Left ventricle myocardium superior (tissue), 1 donor: Measurements from ENCODE around the gene ZNF366. TPM values are rescaled to one million over a fixed set of nuclear protein-coding genes. Genes with fewer than 3 reads are reported as not detected.
"Not testable (repeated sequence)": the region's sequence is repeated elsewhere in the genome, so short reads cannot be mapped to it uniquely, and the experiment has no call there.

Experiments
- ATAC-seq: fragments of 200-7000 bp; cut with Tn5 transposase; one replicate; pipeline ENCODE4 v1.9.1; 2020; ENCODE audit warnings: mild to moderate bottlenecking, moderate library complexity
- DNase-seq: peaks from one replicate; pipeline ENCODE4 v3.0.0-alpha.2; 2020
- intact Hi-C: fragments of 100-400 bp; cut with micrococcal nuclease; formaldehyde crosslinking; loops from one replicate; pipeline ENCODE4 v1.11.0; 2022
- total RNA-seq: library from RNA; stranded (reverse); fragmentation: NEBNext Ultra II Directional; extraction: Animal tissue kit (Norgen Biotek cat#: 25700); gene quantifications from one replicate; pipeline ENCODE4 v1.2.1, GENCODE V29; 2021
- donor health status: DM: no; HTN: yes; CAD: no; lungs with severe emphysema.

Gene ZNF366
- total RNA-seq, 1 donor from 2014 or later, result 8.9 TPM

DNA sequence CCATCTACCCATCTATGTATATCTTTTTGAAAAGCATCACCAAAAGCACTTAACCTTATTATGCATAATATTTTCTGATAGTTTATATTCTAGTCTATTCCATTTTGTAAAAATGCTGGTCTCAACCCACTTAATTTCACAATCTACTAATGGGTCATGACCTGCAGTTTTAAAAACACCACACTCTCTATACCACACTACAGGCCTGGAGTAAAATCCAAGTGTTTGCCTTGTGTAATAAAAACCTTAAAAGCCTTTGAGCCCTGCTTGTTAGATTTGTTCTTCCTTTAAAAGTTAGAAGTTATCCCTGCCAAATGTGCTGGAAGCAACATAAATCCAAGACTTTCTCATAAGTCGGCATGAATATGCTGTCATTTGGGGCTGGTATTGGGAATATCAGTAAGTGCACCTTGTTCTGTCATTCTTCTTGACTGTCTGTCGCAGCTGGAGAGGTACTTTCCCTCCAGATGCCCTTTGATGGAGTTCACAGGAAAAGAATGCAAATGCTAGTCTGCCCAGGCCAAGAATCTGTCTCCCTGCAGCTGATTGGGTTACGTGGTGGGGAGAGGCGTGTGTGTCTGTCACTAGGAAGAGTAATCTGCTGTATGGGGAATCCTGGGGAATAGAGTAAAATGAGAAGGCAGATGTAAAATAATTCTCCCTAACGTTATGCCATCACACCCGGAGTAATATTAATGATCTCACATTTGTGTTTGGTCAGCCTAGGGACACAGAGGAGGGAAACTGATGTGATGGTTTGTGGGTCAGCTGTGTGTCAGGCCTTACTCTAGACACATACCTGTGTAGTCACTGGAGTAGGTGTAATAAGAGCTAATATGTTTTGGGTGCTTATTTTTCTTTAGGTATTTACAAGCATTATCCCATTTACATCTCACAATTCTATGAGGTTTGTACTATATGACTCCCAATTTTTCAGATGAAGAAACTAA is 79.4 kb downstream of the ZNF366 start:
- intact Hi-C loops, result no loop called here
- peak; percentile 39 for DNase-seq
- peak; percentile 93 for ATAC-seq

DNA sequence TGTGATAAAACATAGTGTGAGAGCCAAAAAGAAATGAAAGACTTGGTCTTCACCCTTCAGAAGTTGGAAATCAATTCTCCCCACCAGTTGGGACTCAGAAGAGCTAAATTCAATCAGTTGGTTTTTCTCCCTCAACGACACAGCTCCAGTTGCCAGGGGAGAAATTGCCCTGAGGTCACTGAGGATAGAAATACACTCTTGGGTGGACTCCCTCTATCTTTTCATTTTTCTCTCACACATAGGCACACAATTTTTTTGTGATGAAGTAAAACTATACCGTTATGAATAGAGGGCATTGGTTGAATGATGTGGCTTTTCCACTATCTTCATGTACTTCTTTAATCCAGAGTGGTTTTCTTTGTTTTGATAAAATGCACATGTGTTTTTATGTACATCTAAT is 80.2 kb downstream of the ZNF366 start:
- DNase-seq (no peak), ATAC-seq (peak; percentile 32)
- intact Hi-C loops, result no loop called here

DNA sequence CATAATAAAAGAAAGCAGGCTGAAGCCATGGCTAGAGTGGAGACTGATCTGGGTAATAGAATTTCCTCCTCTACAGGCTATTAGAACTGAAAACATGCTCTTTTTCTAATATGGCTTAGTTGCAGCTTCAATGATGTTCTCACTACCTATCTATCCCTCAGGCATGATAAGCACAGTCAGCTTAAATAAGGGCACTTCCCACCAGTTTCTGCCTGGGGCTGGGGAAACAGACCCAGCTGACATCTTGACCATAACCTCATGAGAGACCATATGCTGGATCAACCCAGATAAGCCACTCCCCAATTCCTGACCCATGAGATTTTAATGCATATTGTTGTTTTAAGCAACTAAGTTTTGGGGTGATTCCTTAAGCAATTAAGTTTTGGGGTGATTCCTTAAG is 81.2 kb downstream of the ZNF366 start:
- no peak for DNase-seq
- intact Hi-C loops, result no loop called here
- no peak for ATAC-seq

DNA sequence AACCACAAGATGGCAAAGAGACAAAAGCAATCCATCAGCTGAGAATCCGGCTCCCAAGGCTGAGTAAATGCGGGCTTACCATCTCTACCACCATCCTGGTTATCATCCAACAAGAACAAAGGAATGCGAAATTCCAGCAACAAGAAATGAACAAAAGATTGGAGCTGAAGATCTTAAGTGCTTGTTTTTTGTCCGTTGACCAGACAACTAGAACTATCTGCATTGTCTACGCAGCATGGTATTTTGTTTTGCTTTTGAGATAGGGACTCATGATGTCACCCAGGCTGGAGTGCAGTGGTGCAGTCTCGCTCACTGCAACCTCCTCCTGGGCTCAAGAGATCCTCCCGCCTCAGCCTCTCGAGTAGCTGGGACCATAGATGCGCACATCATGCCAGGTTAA is 88.9 kb downstream of the ZNF366 start:
- intact Hi-C loops, result no loop called here
- ATAC-seq (no peak), DNase-seq (no peak)

DNA sequence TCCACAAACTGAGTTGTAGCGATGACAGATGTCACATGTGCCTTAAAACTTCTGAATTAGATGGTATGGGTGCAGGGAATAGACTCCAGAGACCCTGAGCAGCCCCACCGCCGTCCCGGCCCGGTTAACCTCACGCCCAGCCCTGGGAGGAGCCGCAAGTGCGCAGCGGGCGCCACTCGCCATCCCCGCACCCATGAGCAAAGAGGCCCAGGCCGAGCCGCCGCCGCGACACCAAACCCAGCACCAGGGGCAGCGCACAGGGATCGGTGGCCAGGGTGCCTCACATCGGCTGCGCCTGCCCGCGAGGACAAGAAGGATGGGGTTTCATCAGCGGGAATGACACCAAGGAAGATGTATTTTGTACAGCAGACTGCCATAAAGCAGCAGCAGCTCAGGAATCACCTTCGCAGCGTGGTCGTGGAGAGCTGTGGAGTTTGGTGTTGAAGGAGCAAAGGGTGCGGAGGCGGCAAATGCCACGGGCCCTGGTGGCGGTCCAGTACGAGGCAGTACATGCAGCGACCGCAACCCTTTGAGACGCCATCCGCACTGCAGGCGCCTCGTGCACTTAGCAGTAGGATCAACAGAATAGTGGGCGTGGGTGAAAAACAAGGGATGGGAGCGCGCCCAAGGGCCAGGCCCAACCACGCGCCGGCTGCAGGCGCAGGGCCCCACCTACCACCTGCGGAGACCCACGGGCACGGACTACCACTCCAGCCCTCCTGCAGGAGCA is 89.7 kb downstream of the ZNF366 start:
- DNase-seq, result no peak
- ATAC-seq, result no peak
- intact Hi-C loops, result no loop called here

DNA sequence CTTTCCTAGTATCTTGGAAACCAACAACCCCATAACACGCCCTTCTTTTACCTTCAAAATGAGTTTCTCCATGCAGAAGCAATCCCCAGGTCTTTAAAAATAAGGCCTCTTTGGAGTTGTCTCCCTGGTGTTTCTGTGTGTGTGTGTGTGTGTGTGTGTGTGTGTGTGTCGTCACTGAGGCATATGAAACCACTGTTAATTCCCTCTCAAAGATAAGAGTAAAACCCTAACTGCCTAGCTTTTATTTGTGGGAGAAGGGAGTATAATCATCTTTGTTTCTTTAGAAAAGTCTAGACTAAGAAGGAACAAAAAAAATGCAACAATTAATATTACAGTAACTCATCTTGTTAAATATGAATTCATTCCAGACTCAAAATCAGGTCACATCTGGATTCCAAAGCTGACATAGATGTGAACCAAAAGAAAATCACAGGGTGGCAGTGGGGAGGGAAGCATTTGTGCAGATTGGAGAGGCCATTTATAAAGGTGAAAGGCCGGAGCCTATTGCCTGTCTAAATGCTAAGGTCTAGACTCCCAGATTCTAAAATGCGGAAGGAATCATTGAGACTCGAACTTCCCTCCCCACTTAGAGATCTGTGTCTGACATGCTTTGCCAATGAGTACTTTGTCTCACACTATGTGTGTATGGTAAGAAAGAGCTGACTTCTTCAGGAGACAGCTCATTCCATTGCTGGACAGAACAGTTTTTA is 91.4 kb downstream of the ZNF366 start:
- DNase-seq (no peak), ATAC-seq (no peak)
- intact Hi-C loops, result no loop called here

DNA sequence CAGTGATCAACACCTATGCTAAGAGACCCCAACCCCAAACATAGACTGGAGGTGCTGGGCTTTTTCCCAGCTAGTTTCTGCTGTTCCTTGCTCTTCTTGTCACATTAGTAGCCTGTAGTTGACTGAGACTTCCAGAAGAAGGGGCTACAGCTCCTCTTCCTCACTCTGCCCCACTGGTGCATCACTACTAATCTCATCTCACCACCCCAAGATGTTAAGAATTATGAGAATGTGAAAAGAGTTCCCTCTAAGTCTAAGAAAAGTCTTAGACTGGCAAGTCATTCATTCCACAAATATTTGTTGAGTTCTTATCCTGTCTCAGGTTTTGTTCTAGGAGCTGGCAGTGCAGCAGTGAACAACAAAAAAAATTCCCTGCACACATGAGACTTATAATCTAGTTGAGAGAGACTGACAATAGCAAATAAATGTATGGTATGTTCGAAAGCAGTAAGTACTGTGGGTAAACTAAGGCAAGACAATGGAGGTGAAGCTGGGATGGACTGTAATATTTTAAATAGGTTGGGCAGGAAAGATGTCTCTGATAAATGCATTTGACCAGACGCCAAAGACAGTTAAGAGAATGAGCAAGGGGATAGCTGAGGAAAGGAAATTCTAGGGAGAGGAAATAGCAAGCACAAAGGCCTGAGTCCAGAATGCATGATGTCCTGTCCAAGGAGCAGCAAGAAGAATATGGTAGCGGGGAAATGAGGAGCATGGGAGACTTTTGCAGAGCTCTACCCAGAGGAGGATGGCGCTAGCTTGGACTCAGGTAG is 94.7 kb downstream of the ZNF366 start:
- DNase-seq (no peak), ATAC-seq (no peak)
- intact Hi-C loops, result no loop called here

DNA sequence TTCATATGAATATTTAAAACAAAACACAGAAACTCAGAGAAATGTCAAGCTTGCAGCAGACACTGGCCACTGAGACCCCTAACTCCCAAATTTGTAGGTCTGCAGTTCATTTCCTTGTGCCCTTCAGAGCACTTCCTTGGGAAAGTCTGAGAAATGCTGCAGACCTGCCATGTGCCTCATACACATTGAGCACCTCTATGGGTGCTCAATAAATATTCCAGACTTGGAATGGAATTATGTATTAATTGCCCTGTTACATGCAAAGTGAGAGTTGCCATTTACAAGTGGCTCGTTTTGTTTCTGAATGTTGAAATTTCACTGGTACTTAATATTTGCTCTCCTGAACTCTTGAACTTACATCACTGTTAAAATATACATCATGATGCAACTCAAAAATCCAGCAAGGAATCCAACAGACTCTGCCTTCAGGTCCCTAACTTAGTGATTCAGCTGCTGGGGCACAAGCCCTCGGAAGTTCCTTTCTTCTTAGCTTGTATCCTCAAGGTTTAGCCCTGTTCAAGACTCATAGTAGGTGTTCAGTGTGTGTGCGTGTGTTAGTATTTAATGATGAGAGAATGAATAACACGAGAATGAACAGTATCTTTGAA is 96.4 kb downstream of the ZNF366 start:
- no peak for ATAC-seq
- intact Hi-C loops, result no loop called here
- DNase-seq, result no peak

DNA sequence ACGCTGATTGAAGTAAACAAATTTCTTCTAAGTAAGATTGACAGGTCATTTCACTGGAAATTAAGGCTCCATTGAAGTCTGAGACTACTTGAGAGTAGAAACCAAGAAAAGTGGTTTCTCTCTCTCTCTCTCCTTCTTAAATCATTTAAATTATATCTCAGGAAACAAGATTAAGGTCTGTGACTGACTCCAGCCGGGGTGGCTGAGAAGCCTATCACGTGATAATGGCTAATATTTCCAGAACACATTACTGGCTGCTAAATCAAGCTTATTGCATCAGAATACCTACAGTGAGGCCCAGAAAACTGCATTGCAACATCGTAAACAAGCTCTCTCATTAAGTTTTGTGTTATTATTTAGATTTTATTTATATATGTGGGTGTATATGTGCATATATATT is 98.6 kb downstream of the ZNF366 start:
- intact Hi-C loops, result no loop called here
- DNase-seq, result no peak
- ATAC-seq, result peak; percentile 69

DNA sequence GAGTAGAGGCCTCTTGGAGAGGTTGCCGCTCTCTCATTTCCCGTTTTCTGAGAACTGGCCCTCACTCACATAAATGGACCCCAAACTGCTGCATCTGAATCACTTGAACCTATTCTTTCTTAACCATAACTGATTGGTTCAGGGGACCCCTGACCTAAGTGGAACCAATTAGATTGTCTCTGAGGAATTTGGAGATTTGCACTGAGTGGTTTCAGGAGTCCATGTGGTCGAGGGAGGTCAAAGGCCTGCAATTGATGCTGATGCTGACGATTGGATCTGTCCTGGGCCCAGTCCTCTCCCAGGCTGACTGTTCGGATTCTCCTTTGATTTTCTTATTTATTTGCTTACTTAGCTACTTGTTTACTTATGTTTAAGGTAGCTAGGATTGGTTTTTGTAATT is 99.1 kb downstream of the ZNF366 start:
- ATAC-seq (no peak), DNase-seq (no peak)
- intact Hi-C loops, result no loop called here

DNA sequence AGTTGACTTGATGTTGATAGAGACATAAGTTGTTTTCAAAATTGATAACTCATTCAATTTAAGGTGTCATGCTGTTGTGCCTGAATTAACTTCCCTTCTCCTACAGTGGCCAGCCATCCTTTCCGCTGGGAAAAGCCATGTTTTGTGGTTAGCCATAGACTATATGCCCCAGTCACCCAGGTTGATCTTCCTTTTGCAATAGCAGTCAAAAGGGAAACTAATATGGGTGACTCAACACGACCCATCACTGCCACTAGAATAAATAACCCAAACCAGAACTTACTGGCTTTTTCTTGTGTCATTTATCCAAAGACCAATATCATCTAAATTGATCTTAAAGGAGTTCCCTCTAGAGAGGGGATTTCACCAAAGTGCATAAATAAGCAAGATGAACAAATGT is 99.7 kb downstream of the ZNF366 start:
- DNase-seq (no peak), ATAC-seq (no peak)
- intact Hi-C loops, result no loop called here

DNA sequence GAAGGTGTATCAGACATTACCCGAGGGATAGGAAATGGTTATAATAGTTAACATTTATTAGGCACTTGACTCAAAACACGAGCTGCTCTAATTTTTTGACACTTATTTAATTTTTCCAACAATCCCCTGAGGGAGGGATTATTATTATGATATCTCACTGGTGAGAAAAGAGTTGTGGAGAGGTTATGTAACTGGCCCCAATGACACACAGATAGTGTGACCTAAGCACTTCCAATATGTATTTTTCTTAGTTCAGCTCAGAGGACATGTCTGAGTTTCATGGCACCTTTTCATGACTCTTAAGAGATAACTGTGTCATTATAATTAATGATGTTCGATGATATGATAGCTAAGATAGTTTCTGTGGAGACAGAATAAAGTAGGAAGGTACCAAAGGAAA is 100.1 kb downstream of the ZNF366 start:
- ATAC-seq, result peak; percentile 64
- DNase-seq, result no peak
- intact Hi-C loops, result no loop called here

DNA sequence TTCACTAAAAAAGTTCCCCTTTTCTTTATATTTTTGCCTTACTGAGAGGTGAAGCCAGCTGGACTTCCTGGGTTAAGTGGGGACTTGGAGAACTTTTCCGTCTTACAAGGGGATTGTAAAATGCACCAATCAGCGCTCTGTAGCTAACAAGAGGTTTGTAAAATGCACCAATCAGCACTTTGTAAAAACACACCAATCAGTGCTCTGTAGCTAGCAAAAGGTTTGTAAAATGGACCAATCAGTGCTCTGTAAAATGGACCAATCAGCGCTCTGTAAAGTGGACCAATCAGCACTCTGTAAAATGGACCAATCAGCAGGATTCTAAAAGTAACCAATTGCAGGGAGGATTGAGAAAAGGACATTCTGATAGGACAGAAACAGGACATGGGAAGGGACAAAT is 102.4 kb downstream of the ZNF366 start:
- intact Hi-C loops, ATAC-seq, DNase-seq: not testable (repeated sequence)

DNA sequence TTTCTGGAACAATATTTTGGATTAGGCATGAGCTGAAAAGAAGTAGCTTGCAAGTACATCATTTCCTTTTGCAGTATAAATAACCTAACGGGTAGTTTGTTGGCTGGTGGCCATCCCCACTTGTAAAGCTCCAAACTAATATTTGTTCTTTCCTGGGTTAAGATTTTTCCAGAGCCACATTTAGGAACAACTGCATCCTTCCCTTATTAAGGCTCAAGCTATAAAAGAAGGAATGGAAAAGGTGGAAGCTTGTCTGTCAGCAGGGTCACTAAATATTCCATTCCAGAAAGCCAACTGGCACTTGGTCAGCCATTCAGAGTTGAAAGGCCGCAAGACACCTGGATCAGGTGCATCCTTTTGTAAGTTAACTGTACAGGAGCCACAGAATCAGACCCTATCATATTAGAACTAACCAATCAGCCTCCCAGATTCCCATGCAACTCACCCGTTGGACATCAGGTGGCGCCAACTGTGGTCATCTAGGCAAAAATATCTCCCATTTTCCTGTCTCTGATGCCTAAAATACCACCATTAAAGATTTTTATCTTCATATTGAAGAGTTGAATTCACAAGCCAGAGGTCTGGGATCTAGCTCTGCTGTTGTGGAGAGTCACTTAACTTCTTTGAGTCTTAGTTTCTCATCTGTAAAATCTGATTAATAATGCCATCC is 104.1 kb downstream of the ZNF366 start:
- ATAC-seq (peak; percentile 38), DNase-seq (peak; percentile 38)
- intact Hi-C loops, result no loop called here

DNA sequence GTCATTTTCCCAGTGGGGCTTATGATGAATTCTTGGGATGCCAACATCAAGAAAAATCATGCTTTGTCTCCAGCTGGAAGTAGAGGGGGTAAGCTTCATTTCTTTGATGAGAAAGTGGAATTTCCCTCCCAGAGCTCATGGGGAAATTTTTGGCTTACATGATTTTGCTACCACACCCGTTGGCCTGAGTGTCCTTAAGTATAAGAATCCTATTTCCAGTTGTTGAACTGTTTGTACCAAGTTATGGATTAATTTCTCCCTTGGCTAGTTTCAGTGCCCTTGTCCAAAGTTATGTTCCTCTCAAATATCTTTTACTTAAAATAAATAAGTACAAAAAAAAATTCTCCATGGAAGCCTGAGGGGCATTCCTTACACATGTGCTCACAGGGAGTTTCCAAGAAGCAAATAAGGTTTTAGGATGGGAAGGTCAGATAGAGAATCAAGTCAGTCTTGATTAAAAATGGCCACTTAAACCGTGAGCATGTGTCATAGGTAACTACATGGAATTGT is 104.8 kb downstream of the ZNF366 start:
- peak; percentile 40 for ATAC-seq
- no peak for DNase-seq
- intact Hi-C loops, result no loop called here

DNA sequence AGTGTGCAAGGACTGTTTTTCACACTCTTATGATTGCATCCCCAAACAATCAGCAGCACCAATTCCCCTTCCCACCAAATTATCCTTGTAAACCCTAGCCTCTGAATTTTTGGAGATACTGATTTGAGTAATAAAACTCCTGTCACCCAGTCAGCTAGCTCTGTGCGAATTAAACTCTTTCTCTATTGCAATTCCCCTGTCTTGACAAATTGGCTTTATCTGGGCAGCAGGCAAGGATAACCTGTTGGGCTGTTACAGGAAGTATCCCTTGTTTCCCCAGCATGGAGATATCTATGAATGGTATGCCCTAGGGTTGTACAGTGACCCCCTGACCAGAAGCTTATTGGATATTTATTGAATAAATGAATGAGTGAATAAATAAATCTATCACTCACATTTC is 106.3 kb downstream of the ZNF366 start:
- no peak for DNase-seq

DNA sequence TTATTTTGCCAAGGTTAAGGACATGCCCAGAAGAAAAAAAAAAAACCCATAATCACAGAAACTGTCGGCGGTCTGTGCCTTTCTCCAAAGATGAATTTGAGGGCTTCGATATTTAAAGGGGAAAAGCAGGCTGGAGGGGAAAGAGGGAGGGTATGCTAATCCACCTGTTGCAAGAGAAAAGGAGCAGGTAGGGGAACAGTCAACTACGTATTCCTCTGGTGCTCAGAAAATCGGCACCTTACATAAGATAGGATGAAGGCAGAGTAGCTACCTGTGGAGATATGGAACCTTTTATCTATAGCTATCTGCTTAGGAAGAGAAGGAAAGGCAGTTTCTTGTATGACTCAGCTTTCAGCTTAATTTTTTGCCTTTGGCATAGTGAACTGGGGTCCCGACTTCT is 109.4 kb downstream of the ZNF366 start:
- no peak for DNase-seq
- intact Hi-C loops, result no loop called here
- ATAC-seq, result no peak

More for the DNA sequence above, 106.3 kb downstream of the ZNF366 start:
- no peak for ATAC-seq
- intact Hi-C loops, result no loop called here

DNA sequence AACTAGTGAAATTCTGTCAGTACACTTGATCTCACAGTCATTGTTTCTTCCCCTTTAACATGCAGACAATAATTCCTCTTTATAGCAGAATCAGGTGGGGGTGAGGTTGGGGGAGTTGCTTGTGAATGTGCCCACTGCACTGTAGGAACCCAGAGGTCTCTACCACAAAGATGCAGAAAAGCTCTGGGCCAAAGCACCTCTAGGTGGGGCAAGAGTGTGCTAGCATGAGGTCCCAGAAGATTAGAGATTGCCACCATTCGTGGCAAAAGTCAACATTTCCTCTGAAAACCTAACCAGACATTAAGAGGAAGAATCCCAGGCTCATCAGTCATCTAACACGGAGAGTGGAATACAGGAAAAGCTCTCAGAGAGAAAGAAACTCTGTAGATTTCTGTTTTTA is 112.5 kb downstream of the ZNF366 start:
- ATAC-seq (no peak), DNase-seq (no peak)
- intact Hi-C loops, result no loop called here
